NCI-H345 (cell line): ENCODE measurements around the gene FAM107B.

Source experiments
- DNase-seq: peaks from one replicate; lab custom pipeline; 2025; lab: John Stamatoyannopoulos, UW

The FAM107B gene

GRCh38 chr10:14533295-14533694, 241.4 kb downstream of the FAM107B start:
- no peak for DNase-seq

GRCh38 chr10:14532473-14533251, 242.0 kb downstream of the FAM107B start:
- DNase-seq = no peak

- DNase-seq = no peak
Measured at GRCh38 chr10:14531974-14532373, 242.7 kb downstream of the FAM107B start.

- no peak for DNase-seq
Measured at GRCh38 chr10:14530465-14530864, 244.2 kb downstream of the FAM107B start.

- DNase-seq = no peak
Measured at GRCh38 chr10:14529351-14529750, 245.3 kb downstream of the FAM107B start.

- DNase-seq = no peak
Measured at GRCh38 chr10:14528450-14528849, 246.2 kb downstream of the FAM107B start.

GRCh38 chr10:14527915-14528314, 246.8 kb downstream of the FAM107B start:
- no peak for DNase-seq

GRCh38 chr10:14527134-14527844, 247.4 kb downstream of the FAM107B start:
- DNase-seq = no peak

GRCh38 chr10:14526326-14526725, 248.4 kb downstream of the FAM107B start:
- DNase-seq = no peak

GRCh38 chr10:14524691-14525324, 249.9 kb downstream of the FAM107B start:
- no peak for DNase-seq

GRCh38 chr10:14523286-14523685, 251.4 kb downstream of the FAM107B start:
- DNase-seq = no peak

- DNase-seq = no peak
Measured at GRCh38 chr10:14519785-14520184, 254.9 kb downstream of the FAM107B start.

- no peak for DNase-seq
Measured at GRCh38 chr10:14518149-14518548, 256.5 kb downstream of the FAM107B start.

- DNase-seq = no peak
Measured at GRCh38 chr10:14513123-14513522, 261.6 kb downstream of the FAM107B start.

- no peak for DNase-seq
Measured at GRCh38 chr10:14510346-14510745, 264.4 kb downstream of the FAM107B start.

- no peak for DNase-seq
Measured at GRCh38 chr10:14508725-14509124, 266.0 kb downstream of the FAM107B start.

GRCh38 chr10:14507781-14508180, 266.9 kb downstream of the FAM107B start:
- DNase-seq = no peak

- peak; percentile 70 for DNase-seq
Measured at GRCh38 chr10:14507176-14507575, 267.5 kb downstream of the FAM107B start.

GRCh38 chr10:14502431-14502830, 272.3 kb downstream of the FAM107B start:
- no peak for DNase-seq

GRCh38 chr10:14500172-14500765, 274.4 kb downstream of the FAM107B start:
- no peak for DNase-seq

- DNase-seq = no peak
Measured at GRCh38 chr10:14499601-14499904, 275.1 kb downstream of the FAM107B start.

GRCh38 chr10:14498326-14498725, 276.4 kb downstream of the FAM107B start:
- no peak for DNase-seq

- DNase-seq = no peak
Measured at GRCh38 chr10:14491811-14492210, 282.9 kb downstream of the FAM107B start.
